ENCODE data around the gene TMEM250. TPM values are rescaled to one million over a fixed set of nuclear protein-coding genes. Genes with fewer than 3 reads are reported as not detected.

TMEM250 gene, protein sequence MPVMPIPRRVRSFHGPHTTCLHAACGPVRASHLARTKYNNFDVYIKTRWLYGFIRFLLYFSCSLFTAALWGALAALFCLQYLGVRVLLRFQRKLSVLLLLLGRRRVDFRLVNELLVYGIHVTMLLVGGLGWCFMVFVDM
- total RNA-seq (2012; rRNA removed) (12.5 and 14.0 TPM in 2 replicates), polyA plus RNA-seq (2012; rRNA removed) (17.5 and 18.6 TPM in 2 replicates), Bru-seq, nascent RNA (percentile 53 among the genes with signal in this experiment), BruChase-seq, experiment 1, labeled RNA remaining after a 6-hour chase (percentile 61 among the genes with signal in this experiment), BruChase-seq, experiment 2, labeled RNA remaining after a 2-hour chase (percentile 69 among the genes with signal in this experiment)
- 29.9 and 32.6 TPM in 2 replicates for polyA plus RNA-seq (2012; cell fraction: cytosol; rRNA removed)
- 12.4 and 30.2 TPM in 2 replicates for polyA plus RNA-seq (2012; cell fraction: nucleus; rRNA removed; ENCODE audit: low replicate concordance)
- long read RNA-seq, transcript TMEM250-201 (2 exons, 2,823 nt): major isoform, 47 of 100 reads
- long read RNA-seq, partial matches to known transcripts: 2 of 100 reads
- long read RNA-seq, other reads (novel, unspliced or antisense): 51 of 100 reads

DNA sequence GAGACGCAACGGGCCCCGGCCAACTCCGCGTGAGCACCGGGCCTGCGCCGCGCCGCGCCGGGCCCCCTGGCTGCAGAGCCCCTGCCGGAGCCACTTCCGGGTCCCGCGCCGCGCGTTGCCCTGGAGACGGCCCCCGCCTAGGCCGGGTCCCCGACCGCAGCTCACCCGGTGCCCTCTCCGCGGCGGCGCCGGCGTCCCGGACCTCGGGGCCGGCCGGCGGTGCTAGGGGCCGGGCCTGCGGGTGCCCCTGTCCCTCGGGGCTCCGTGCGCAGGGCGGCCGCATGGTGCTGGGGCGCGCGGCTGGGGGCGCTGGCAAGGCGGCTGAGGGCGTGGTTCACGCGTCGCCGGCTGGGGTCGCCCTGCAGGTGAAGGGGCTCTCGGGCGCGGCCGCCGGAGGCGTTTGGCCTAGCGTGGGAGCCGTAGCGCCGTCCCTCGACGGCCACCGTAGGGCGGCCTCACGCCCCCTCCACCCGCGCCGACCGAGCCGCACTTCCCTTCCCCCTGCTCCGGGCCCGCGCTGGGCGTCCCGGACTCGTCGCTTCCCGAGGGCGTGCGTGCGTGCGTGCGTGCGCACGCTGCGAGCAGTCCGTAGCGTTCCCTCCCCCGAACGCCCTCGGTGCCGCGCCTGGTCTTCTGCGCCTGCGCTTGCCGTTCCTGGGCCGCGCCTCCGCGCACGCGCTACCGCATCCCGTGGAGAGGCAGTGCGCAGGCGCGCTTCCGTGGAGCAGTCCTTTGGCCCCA is at the start of gene TMEM250:
Gene TMEM250, minus strand, starts transcription at position 556 of the 741 bp plus-strand sequence. CDS start 1,975 bp downstream, outside the sequence.
- peak within 1 kb of the TSS; percentile 55 for H3K56ac ChIP-seq (ENCODE audit: extremely low read depth, insufficient read depth, low read length)
- H3K27me3 ChIP-seq (ENCODE audit: control insufficient read depth, insufficient read depth, low read length): no peaks in the 10 kb centered on the region; the same call in 1 of the 2 replicates
- 1% methylated on average over 55 of the region's 112 CpGs; no CpG with 5 or more reads in 1 of the 2 experiments for WGBS, 2 experiments (ENCODE audit: extremely low coverage in 2 of 2, insufficient read length in 1 of 2)
- peak within 1 kb of the TSS; percentile 84 for H2AK5ac ChIP-seq (ENCODE audit: low read depth, low read length)
- H3K9me3 ChIP-seq (ENCODE audit: control insufficient read depth, insufficient read depth, low read length): no peaks in the 10 kb centered on the region
- H4K5ac ChIP-seq (ENCODE audit: low read depth, low read length): peak within 1 kb of the TSS; percentile 55
- H3K4me2 ChIP-seq (ENCODE audit: low read depth, low read length): peak within 1 kb of the TSS; percentile 95
- peak within 1 kb of the TSS; percentile 65 for H4K91ac ChIP-seq (ENCODE audit: insufficient read depth, low read depth, low read length)
- ATAC-seq (ENCODE audit: low read depth) (peak; percentile 93), DNase-seq (peak; percentile 95)
- dilution Hi-C loops (cut with HindIII; ENCODE audit: low sequenced_read_pairs, unreplicated experiment) (no loop called here), intact Hi-C loops (cut with micrococcal nuclease) (loop anchor here (2.0 kb wide), 1 partner anchor 24 kb away; the partner anchor contains the start of gene NACC2), in situ Hi-C loops (cut with MboI; ENCODE audit: low sequenced_read_pairs) (no loop called here)
- CTCF ChIA-PET: no interaction called here
- H3K9me1 ChIP-seq (ENCODE audit: insufficient read depth, low read length): peaks cover 7% of the 10 kb centered on the region; the same call in 1 of the 2 replicates
- POLR2A ChIA-PET (ENCODE audit: unreplicated experiment): no interaction called here
- peak within 1 kb of the TSS; percentile 64 to 68 for H4K8ac ChIP-seq (ENCODE audit: low read depth in 2 of 2, low read length in 2 of 2)
- no peak within 1 kb of the TSS for H3K18ac ChIP-seq (ENCODE audit: low read depth, low read length)
- H3K4ac ChIP-seq (ENCODE audit: low read depth, low read length): peak within 1 kb of the TSS; percentile 81
- peak within 1 kb of the TSS; percentile 74 for H3K27ac ChIP-seq (ENCODE audit: insufficient read depth, low read length)
- H2BK20ac ChIP-seq (ENCODE audit: low read depth, low read length): no peak within 1 kb of the TSS
- peaks cover 5 to 42% of the 10 kb centered on the region in 2 experiments; a peak in 3 of 4 replicates for H3K79me1 ChIP-seq (ENCODE audit: low read depth in 1 of 2, low read length in 2 of 2)
- peak within 1 kb of the TSS; percentile 79 for H3K14ac ChIP-seq (replicated peaks; ENCODE audit: low read depth, low read length)
- H3K36me3 ChIP-seq (ENCODE audit: control insufficient read depth, insufficient read depth, low read length): peaks cover 15% of the 10 kb centered on the region; the same call in 1 of the 2 replicates
- peaks cover 11% of the 10 kb centered on the region for H3K4me1 ChIP-seq (ENCODE audit: control insufficient read depth, insufficient read depth, low read length)
- BruUV-seq (replicated peaks): no TSS peak
- peak within 1 kb of the TSS; percentile 97 for H2AFZ ChIP-seq (replicated peaks; ENCODE audit: low read length, poor library complexity)
- peak within 1 kb of the TSS; percentile 80 for H2BK5ac ChIP-seq (ENCODE audit: low read depth, low read length, poor library complexity, severe bottlenecking)
- 0 out of 2 replicates have a peak within 1 kb of the TSS, but pooled peaks have one; percentile 18 for H2BK120ac ChIP-seq (ENCODE audit: low read depth, low read length)
- peak within 1 kb of the TSS; percentile 88 for H3K9ac ChIP-seq (ENCODE audit: low read depth, low read length)
- H2AK9ac ChIP-seq (replicated peaks; ENCODE audit: low read depth, low read length, poor library complexity): peak within 1 kb of the TSS; percentile 97
- peak within 1 kb of the TSS; percentile 64 for H3K4me3 ChIP-seq (ENCODE audit: insufficient read depth, low read depth, low read length)
- peaks cover 7% of the 10 kb centered on the region; the same call in 1 of the 2 replicates for H4K20me1 ChIP-seq (ENCODE audit: insufficient read depth, low read length)
- TF ChIP-seq, protein P1, sequence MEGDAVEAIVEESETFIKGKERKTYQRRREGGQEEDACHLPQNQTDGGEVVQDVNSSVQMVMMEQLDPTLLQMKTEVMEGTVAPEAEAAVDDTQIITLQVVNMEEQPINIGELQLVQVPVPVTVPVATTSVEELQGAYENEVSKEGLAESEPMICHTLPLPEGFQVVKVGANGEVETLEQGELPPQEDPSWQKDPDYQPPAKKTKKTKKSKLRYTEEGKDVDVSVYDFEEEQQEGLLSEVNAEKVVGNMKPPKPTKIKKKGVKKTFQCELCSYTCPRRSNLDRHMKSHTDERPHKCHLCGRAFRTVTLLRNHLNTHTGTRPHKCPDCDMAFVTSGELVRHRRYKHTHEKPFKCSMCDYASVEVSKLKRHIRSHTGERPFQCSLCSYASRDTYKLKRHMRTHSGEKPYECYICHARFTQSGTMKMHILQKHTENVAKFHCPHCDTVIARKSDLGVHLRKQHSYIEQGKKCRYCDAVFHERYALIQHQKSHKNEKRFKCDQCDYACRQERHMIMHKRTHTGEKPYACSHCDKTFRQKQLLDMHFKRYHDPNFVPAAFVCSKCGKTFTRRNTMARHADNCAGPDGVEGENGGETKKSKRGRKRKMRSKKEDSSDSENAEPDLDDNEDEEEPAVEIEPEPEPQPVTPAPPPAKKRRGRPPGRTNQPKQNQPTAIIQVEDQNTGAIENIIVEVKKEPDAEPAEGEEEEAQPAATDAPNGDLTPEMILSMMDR (conservative IDR thresholded peaks at IDR 0.05; ENCODE audit: low read depth, low read length): peak; percentile 1; the same call in 1 of the 2 replicates
- peak; percentile 92; the same call in 1 of the 2 replicates for TF ChIP-seq MXI1 (IDR thresholded peaks at IDR 0.05; ENCODE audit: borderline replicate concordance, low read depth, low read length)
- TF ChIP-seq, protein P2, sequence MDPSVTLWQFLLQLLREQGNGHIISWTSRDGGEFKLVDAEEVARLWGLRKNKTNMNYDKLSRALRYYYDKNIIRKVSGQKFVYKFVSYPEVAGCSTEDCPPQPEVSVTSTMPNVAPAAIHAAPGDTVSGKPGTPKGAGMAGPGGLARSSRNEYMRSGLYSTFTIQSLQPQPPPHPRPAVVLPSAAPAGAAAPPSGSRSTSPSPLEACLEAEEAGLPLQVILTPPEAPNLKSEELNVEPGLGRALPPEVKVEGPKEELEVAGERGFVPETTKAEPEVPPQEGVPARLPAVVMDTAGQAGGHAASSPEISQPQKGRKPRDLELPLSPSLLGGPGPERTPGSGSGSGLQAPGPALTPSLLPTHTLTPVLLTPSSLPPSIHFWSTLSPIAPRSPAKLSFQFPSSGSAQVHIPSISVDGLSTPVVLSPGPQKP (IDR thresholded peaks at IDR 0.05; ENCODE audit: borderline replicate concordance, low read depth, low read length): no peak
- no peak for TF ChIP-seq SMC3 (IDR thresholded peaks at IDR 0.05; ENCODE audit: low read depth, low read length)
- TF ChIP-seq POLR2A (IDR thresholded peaks at IDR 0.05; ENCODE audit: low read depth, low read length): peak; percentile 28; the same call in 1 of the 2 replicates
- TF ChIP-seq BHLHE40 (IDR thresholded peaks at IDR 0.05; ENCODE audit: low read depth, low read length): peak; percentile 68
- no peak for TF ChIP-seq MAFK (IDR thresholded peaks at IDR 0.05; ENCODE audit: low read depth, low read length)
- peak; percentile 74; the same call in 1 of the 2 replicates for TF ChIP-seq MAZ (IDR thresholded peaks at IDR 0.05; ENCODE audit: borderline replicate concordance, low read depth, low read length)
- TF ChIP-seq, protein P3, sequence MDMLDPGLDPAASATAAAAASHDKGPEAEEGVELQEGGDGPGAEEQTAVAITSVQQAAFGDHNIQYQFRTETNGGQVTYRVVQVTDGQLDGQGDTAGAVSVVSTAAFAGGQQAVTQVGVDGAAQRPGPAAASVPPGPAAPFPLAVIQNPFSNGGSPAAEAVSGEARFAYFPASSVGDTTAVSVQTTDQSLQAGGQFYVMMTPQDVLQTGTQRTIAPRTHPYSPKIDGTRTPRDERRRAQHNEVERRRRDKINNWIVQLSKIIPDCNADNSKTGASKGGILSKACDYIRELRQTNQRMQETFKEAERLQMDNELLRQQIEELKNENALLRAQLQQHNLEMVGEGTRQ (IDR thresholded peaks at IDR 0.05; ENCODE audit: low read depth, low read length): peak; percentile 21; the same call in 1 of the 2 replicates
- peak within 1 kb of the TSS; percentile 92 for H3K23ac ChIP-seq (ENCODE audit: low read depth, low read length)
- no peak within 1 kb of the TSS for H2BK15ac ChIP-seq (ENCODE audit: low read depth, low read length)

All from IMR-90 (cell line).